ENCODE results near the gene ARHGEF10L.
"Not testable (repeated sequence)": the region's sequence is repeated elsewhere in the genome, so short reads cannot be mapped to it uniquely, and the experiment has no call there.

Gene ARHGEF10L

GRCh38 chr1:17743008-17743647 lies 203.6 kb downstream of the ARHGEF10L start:
- DNase-seq (ENCODE audit: low read depth in 3 of 3), result no peak

GRCh38 chr1:17743925-17744324 lies 204.4 kb downstream of the ARHGEF10L start:
- no peak for DNase-seq (ENCODE audit: low read depth in 3 of 3)

GRCh38 chr1:17744666-17745478 lies 205.4 kb downstream of the ARHGEF10L start:
- no peak for DNase-seq (ENCODE audit: low read depth in 3 of 3)

DNA sequence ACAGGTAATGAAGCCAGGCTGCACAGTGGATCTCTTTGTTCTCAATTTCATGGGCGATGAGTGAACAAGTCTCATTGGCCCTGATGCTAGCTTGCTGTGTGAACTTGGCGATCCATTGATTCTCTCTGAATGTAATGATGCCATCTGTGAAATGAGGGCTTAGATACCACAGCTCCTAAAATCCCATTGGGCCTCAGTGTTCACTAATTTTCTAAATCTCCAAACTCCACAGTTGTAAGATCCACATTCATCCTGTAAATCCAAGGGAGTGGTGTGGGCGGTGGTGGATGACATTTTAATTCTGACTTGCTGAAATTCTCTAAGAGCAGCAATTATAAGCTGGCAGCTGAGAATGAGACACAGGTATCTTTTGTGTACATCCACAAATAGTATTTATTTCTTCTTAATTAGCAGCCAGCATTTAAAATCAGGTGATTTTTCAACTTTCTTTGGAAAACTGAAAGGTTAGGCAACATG lies 206.0 kb downstream of the ARHGEF10L start:
- DNase-seq (ENCODE audit: low read depth in 3 of 3), result no peak

DNA sequence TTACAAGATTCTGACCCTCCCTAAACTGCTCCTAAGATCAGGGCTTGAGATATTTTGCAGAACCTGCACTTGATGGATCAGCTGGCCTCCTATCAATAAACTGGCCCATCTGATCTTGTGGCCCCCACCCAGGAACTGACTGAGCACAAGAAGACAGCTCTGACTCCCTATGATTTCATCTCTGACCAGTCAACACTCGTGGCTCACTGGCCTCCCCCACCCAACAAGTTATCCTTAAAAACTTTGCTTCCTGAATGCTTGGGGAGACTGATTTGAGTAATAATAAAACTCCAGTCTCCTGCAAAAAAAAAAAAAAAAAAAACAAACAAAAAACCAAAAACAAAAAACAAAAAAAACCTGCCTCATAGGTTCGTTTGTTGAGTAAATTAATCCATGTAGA lies 206.8 kb downstream of the ARHGEF10L start:
- DNase-seq (ENCODE audit: low read depth in 3 of 3), result not testable (repeated sequence)

- DNase-seq (ENCODE audit: low read depth in 3 of 3), result no peak
These were observed 207.4 kb downstream of the ARHGEF10L start for GRCh38 chr1:17746920-17747319.
